HUES48 (cell line): ENCODE measurements around the gene NEDD8.
"Not testable (repeated sequence)": the region's sequence is repeated elsewhere in the genome, so short reads cannot be mapped to it uniquely, and the experiment has no call there.

ENCODE experiments used
- H3K27ac ChIP-seq: one replicate; pipeline ENCODE4 v1.7.0; 2013; ENCODE audit warnings: low read depth, low read length, inconsistent platforms
- H3K27me3 ChIP-seq: 2 replicates; pipeline ENCODE4 v1.6.1; 2013; ENCODE audit warnings: mild to moderate bottlenecking, low read length; ENCODE audit not compliant: control insufficient read depth, insufficient read depth
- H3K36me3 ChIP-seq: 2 replicates; pipeline ENCODE4 v1.6.1; 2013; ENCODE audit warnings: low read length; ENCODE audit not compliant: control insufficient read depth, insufficient read depth
- H3K4me1 ChIP-seq: 2 replicates; pipeline ENCODE4 v1.6.1; 2013; ENCODE audit warnings: mild to moderate bottlenecking, low read length; ENCODE audit not compliant: control insufficient read depth, insufficient read depth
- H3K4me3 ChIP-seq: 2 replicates; pipeline ENCODE4 v1.5.1; 2013; ENCODE audit warnings: mild to moderate bottlenecking, low read depth, low read length
- H3K9ac ChIP-seq: 2 replicates; pipeline ENCODE4 v1.6.1; 2013; ENCODE audit warnings: mild to moderate bottlenecking, low read depth, low read length, moderate library complexity
- H3K9me3 ChIP-seq: 2 replicates; pipeline ENCODE4 v1.6.1; 2013; ENCODE audit warnings: low read length; ENCODE audit not compliant: control insufficient read depth, insufficient read depth

The NEDD8 gene

GRCh38 chr14:24234095-24235005 is 2.2 kb upstream of the NEDD8 start:
- H3K27me3 ChIP-seq, result no peaks in the 10 kb centered on the region
- H3K27ac ChIP-seq, result no peak overlapping the region
- peaks cover 11% of the 10 kb centered on the region for H3K4me1 ChIP-seq
- no peak overlapping the region for H3K9ac ChIP-seq
- H3K9me3 ChIP-seq, result no peaks in the 10 kb centered on the region
- H3K4me3 ChIP-seq, result no peak overlapping the region
- H3K36me3 ChIP-seq, result peaks cover 54% of the 10 kb centered on the region

- Histone ChIP-seq H3K4me1 (peaks cover 11% of the 10 kb centered on the region), H3K27ac (no peak overlapping the region), H3K9ac (peak overlapping the region; percentile 71; the same call in 1 of the 2 replicates), H3K9me3 (no peaks in the 10 kb centered on the region), H3K36me3 (peaks cover 46% of the 10 kb centered on the region), H3K4me3 (peak overlapping the region; percentile 97), H3K27me3 (no peaks in the 10 kb centered on the region)
Observed at GRCh38 chr14:24233538-24233866, 1.3 kb upstream of the NEDD8 start.

- H3K27me3 ChIP-seq, result no peaks in the 10 kb centered on the region
- H3K36me3 ChIP-seq, result peaks cover 43% of the 10 kb centered on the region
- H3K9me3 ChIP-seq, result no peaks in the 10 kb centered on the region
- peaks cover 11% of the 10 kb centered on the region for H3K4me1 ChIP-seq
- H3K27ac ChIP-seq, result peak within 1 kb of the TSS; percentile 96
- H3K4me3 ChIP-seq, result peak within 1 kb of the TSS; percentile 97
- peak within 1 kb of the TSS; percentile 78 for H3K9ac ChIP-seq
Observed at GRCh38 chr14:24232645-24233537, 724 bp upstream of the NEDD8 start, which contains the start of gene GMPR2. Gene GMPR2 (plus strand): TSS chr14:24232929. CDS start chr14:24233254, 325 bp downstream.

GRCh38 chr14:24231263-24232120 is 675 bp downstream of the NEDD8 start:
- H3K9ac ChIP-seq, result peak overlapping the region; percentile 78
- H3K4me1 ChIP-seq, result peaks cover 11% of the 10 kb centered on the region
- H3K9me3 ChIP-seq, result no peaks in the 10 kb centered on the region
- H3K27me3 ChIP-seq, result no peaks in the 10 kb centered on the region
- H3K36me3 ChIP-seq, result peaks cover 37% of the 10 kb centered on the region
- H3K4me3 ChIP-seq, result peak overlapping the region; percentile 97
- peak overlapping the region; percentile 96 for H3K27ac ChIP-seq

- H3K27ac ChIP-seq, result no peak overlapping the region
- H3K36me3 ChIP-seq, result peaks cover 17% of the 10 kb centered on the region
- H3K4me1 ChIP-seq, result peaks cover 11% of the 10 kb centered on the region
- H3K9me3 ChIP-seq, result no peaks in the 10 kb centered on the region
- no peaks in the 10 kb centered on the region for H3K27me3 ChIP-seq
- no peak overlapping the region for H3K9ac ChIP-seq
- H3K4me3 ChIP-seq, result no peak overlapping the region
Observed at GRCh38 chr14:24228902-24229301, 3.3 kb downstream of the NEDD8 start.

- H3K4me1 ChIP-seq, result peaks cover 4% of the 10 kb centered on the region; the same call in 1 of the 2 replicates
- no peak overlapping the region for H3K4me3 ChIP-seq
- H3K27ac ChIP-seq, result no peak overlapping the region
- H3K27me3 ChIP-seq, result no peaks in the 10 kb centered on the region
- no peak overlapping the region for H3K9ac ChIP-seq
- no peaks in the 10 kb centered on the region for H3K9me3 ChIP-seq
- peaks cover 17% of the 10 kb centered on the region for H3K36me3 ChIP-seq
Observed at GRCh38 chr14:24226473-24226872, 5.7 kb downstream of the NEDD8 start.

GRCh38 chr14:24224618-24225071 is 7.5 kb downstream of the NEDD8 start:
- H3K9me3 ChIP-seq, result no peaks in the 10 kb centered on the region
- peaks cover 17% of the 10 kb centered on the region for H3K36me3 ChIP-seq
- no peaks in the 10 kb centered on the region for H3K4me1 ChIP-seq
- no peak overlapping the region for H3K4me3 ChIP-seq
- H3K9ac ChIP-seq, result no peak overlapping the region
- H3K27ac ChIP-seq, result no peak overlapping the region
- no peaks in the 10 kb centered on the region for H3K27me3 ChIP-seq

GRCh38 chr14:24222987-24223386 is 9.2 kb downstream of the NEDD8 start:
- not testable (repeated sequence) for H3K27me3 ChIP-seq, H3K4me3 ChIP-seq, H3K9ac ChIP-seq, H3K27ac ChIP-seq, H3K9me3 ChIP-seq, H3K4me1 ChIP-seq
- H3K36me3 ChIP-seq, result peaks cover 18% of the 10 kb centered on the region

- no peaks in the 10 kb centered on the region for H3K9me3 ChIP-seq
- H3K9ac ChIP-seq, result no peak overlapping the region
- H3K27me3 ChIP-seq, result no peaks in the 10 kb centered on the region
- H3K27ac ChIP-seq, result no peak overlapping the region
- H3K4me1 ChIP-seq, result no peaks in the 10 kb centered on the region
- H3K4me3 ChIP-seq, result no peak overlapping the region
- peaks cover 17% of the 10 kb centered on the region for H3K36me3 ChIP-seq
Observed at GRCh38 chr14:24219521-24219920, 12.6 kb downstream of the NEDD8 start.

GRCh38 chr14:24219080-24219479 is 13.1 kb downstream of the NEDD8 start:
- no peaks in the 10 kb centered on the region for H3K4me1 ChIP-seq
- no peak overlapping the region for H3K9ac ChIP-seq
- H3K27ac ChIP-seq, result no peak overlapping the region
- no peaks in the 10 kb centered on the region for H3K27me3 ChIP-seq
- no peaks in the 10 kb centered on the region for H3K9me3 ChIP-seq
- peaks cover 17% of the 10 kb centered on the region for H3K36me3 ChIP-seq
- no peak overlapping the region for H3K4me3 ChIP-seq
